ENCODE measurements around the gene ANXA5. TPM values are rescaled to one million over a fixed set of nuclear protein-coding genes. Genes with fewer than 3 reads are reported as not detected.

ANXA5 gene
- total RNA-seq, 1 donor from 2014 or later = 203 TPM

DNA sequence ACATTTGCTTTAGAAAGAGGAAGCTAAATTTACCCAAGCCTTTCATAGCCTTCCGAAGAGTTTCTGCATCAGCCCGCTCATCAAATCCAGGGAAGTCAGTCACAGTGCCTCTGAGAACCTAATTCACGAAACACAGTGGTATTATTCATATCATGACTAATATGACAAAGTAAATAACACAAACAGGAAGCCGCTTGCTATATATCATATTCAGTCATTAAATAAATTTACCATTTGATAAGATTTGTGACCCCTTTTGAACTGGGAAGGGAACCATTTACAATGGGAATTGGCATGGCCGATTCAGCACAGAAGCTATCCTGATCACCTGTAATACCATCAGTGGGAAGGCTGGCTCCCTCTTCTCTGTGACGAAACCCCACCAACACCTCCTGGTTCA, 10.5 kb downstream of the ANXA5 start:
- no peak overlapping the region for H3K4me3 ChIP-seq
- no peak overlapping the region for H3K27ac ChIP-seq
- DNase-seq (ENCODE audit: low spot score in 2 of 2) = no peak
- H3K36me3 ChIP-seq = peaks cover 36 to 43% of the 10 kb centered on the region in 2 donors
- peaks cover 6 to 24% of the 10 kb centered on the region in 2 donors for H3K4me1 ChIP-seq
- no peaks in the 10 kb centered on the region for H3K9me3 ChIP-seq
- TF ChIP-seq, protein P1, sequence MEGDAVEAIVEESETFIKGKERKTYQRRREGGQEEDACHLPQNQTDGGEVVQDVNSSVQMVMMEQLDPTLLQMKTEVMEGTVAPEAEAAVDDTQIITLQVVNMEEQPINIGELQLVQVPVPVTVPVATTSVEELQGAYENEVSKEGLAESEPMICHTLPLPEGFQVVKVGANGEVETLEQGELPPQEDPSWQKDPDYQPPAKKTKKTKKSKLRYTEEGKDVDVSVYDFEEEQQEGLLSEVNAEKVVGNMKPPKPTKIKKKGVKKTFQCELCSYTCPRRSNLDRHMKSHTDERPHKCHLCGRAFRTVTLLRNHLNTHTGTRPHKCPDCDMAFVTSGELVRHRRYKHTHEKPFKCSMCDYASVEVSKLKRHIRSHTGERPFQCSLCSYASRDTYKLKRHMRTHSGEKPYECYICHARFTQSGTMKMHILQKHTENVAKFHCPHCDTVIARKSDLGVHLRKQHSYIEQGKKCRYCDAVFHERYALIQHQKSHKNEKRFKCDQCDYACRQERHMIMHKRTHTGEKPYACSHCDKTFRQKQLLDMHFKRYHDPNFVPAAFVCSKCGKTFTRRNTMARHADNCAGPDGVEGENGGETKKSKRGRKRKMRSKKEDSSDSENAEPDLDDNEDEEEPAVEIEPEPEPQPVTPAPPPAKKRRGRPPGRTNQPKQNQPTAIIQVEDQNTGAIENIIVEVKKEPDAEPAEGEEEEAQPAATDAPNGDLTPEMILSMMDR (IDR thresholded peaks at IDR 0.05) = no peak
- intact Hi-C loops (cut with DNase I) = loop anchor here (5.0 kb wide), 1 partner anchor 41 kb away; no protein-coding TSS in a partner anchor
- H3K27me3 ChIP-seq = no peaks in the 10 kb centered on the region

DNA sequence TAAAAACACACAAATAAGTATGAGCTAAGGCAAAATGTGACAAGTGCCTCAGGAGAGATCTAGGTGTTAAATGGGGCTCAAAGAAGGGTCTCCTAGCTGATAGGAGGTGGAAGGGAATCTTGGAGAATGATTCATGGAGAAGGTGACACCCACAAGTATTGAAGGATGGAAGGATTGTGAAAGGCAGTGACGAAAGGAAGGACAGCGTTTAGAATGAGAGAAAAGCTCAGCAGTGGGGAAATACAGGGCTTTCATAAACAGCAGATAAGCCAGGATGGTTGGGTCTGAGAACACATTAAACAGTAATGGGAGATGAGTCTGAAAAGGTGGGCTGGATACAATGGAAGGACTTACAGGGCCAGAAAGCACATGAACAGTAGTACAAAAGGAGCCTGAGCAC, 11.5 kb downstream of the ANXA5 start:
- TF ChIP-seq, protein P1 (IDR thresholded peaks at IDR 0.05) = no peak
- no peak for DNase-seq (ENCODE audit: low spot score in 2 of 2)
- Histone ChIP-seq H3K36me3 (peaks cover 46 to 53% of the 10 kb centered on the region in 2 donors), H3K4me3 (no peak overlapping the region), H3K4me1 (peaks cover 5 to 19% of the 10 kb centered on the region in 2 donors), H3K9me3 (no peaks in the 10 kb centered on the region), H3K27me3 (no peaks in the 10 kb centered on the region), H3K27ac (no peak overlapping the region)
- intact Hi-C loops (cut with DNase I) = loop anchor here (5.0 kb wide), 1 partner anchor 42 kb away; no protein-coding TSS in a partner anchor

DNA sequence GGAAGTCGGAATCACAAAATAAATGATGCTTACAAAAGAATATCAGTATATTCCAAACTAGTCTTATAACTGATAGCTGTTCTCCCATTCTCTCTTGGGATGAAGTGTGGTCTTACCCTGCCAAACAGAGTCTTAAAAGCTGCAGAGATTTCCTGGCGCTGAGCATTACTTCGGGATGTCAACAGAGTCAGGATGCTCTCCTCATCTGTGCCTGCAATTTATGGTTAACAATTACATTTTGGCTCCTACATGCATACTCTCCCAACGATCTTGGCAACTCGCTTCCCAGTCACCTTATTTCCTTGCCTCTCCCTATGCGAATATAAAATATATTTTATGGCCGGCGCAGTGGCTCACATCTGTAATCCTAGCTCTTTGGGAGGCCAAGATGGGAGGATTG, 12.2 kb downstream of the ANXA5 start:
- intact Hi-C loops (cut with DNase I) = no loop called here
- TF ChIP-seq, protein P1 (IDR thresholded peaks at IDR 0.05) = no peak
- peaks cover 52 to 60% of the 10 kb centered on the region in 2 donors for H3K36me3 ChIP-seq

DNA sequence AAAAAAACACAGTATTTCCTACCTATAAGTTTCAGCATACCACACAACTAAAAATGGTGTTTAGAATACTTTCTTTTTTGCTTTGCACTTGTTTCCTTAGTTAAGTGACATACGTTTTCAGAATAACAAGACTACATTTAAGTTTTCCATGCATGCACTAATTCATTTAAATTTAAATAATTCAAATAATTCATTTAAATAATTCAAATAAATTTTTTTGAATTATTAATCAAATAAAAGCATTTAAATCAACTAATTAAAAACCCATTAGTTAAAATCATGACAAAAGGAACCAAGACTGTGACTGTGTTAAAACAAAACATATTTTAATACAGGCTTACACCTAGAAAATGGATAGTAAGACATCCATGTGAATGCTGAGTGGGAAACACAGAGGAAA, 12.8 kb downstream of the ANXA5 start:
- H3K9me3 ChIP-seq = no peaks in the 10 kb centered on the region
- DNase-seq (ENCODE audit: low spot score in 2 of 2) = no peak
- H3K4me3 ChIP-seq = no peak overlapping the region
- H3K27ac ChIP-seq = no peak overlapping the region
- TF ChIP-seq, protein P1 (IDR thresholded peaks at IDR 0.05) = no peak
- intact Hi-C loops (cut with DNase I) = no loop called here
- H3K36me3 ChIP-seq = peaks cover 57 to 65% of the 10 kb centered on the region in 2 donors
- H3K4me1 ChIP-seq = peaks cover 0 to 9% of the 10 kb centered on the region in 2 donors
- H3K27me3 ChIP-seq = no peaks in the 10 kb centered on the region

More for the DNA sequence above, 12.2 kb downstream of the ANXA5 start:
- H3K4me3 ChIP-seq = no peak overlapping the region
- no peaks in the 10 kb centered on the region for H3K9me3 ChIP-seq
- no peaks in the 10 kb centered on the region for H3K27me3 ChIP-seq
- no peak for DNase-seq (ENCODE audit: low spot score in 2 of 2)
- no peak overlapping the region for H3K27ac ChIP-seq
- peaks cover 0 to 12% of the 10 kb centered on the region in 2 donors for H3K4me1 ChIP-seq

DNA sequence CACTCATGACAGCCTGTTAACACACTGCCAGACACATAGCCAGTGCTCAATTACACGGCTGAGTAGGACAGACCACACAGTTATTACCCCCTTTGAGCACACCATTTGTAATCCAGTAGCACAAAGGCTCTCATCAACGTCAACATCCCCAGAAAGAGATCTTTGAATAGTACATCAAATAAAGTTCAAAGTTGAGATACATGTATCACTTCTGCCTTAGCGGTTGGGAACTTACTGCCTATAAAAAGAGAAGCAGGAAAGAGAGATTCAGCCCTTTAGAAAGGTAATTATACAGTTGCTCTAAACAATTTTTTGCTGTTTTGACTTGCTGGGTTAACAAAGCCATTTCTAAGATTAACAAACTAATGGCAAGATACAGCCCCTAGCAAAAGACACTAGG, 16.2 kb downstream of the ANXA5 start:
- TF ChIP-seq, protein P1 (IDR thresholded peaks at IDR 0.05) = no peak
- Histone ChIP-seq H3K4me3 (no peak overlapping the region), H3K4me1 (no peaks in the 10 kb centered on the region), H3K36me3 (peaks cover 85 to 87% of the 10 kb centered on the region in 2 donors), H3K9me3 (no peaks in the 10 kb centered on the region), H3K27ac (no peak overlapping the region), H3K27me3 (no peaks in the 10 kb centered on the region)
- no peak for DNase-seq (ENCODE audit: low spot score in 2 of 2)
- intact Hi-C loops (cut with DNase I) = no loop called here

DNA sequence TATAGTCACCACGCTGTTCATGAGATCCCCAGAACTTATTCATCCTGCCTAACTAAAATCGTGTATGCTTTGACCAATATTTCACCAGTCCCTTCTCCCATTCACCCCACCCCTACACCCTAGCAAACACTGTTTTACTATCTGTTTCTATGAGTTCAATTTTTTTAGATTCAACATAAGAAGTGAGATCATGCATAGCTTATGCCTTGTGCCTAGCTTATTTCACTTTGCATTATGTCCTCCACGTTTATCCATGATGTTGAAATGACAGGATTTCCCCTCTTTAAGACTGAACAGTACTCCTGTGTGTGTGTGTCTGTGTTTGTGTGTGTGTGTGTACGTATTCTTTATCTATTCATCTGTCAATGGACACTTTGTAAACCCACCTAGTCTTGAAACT, 16.8 kb downstream of the ANXA5 start:
- peaks cover 84 to 86% of the 10 kb centered on the region in 2 donors for H3K36me3 ChIP-seq
- intact Hi-C loops (cut with DNase I) = no loop called here

More for the DNA sequence above, 16.8 kb downstream of the ANXA5 start:
- Histone ChIP-seq H3K4me1 (no peaks in the 10 kb centered on the region), H3K9me3 (no peaks in the 10 kb centered on the region), H3K27me3 (no peaks in the 10 kb centered on the region), H3K27ac (no peak overlapping the region), H3K4me3 (no peak overlapping the region)
- TF ChIP-seq, protein P1 (IDR thresholded peaks at IDR 0.05) = no peak
- no peak for DNase-seq (ENCODE audit: low spot score in 2 of 2)

Measured in ascending aorta (tissue), 2 donors.